DND-41 (cell line): ENCODE data around the gene PPP3CA.

Experiments used
- CTCF ChIP-seq: IDR thresholded peaks from 2 replicates; pipeline ENCODE4 v1.5.1; 2012; ENCODE audit warnings: borderline replicate concordance, low read length, moderate library complexity, mild to moderate bottlenecking; ENCODE audit not compliant: poor library complexity, severe bottlenecking; ENCODE audit errors: extremely low read depth
- EZH2 ChIP-seq: IDR thresholded peaks from 3 replicates; pipeline ENCODE4 v1.6.1; 2012; ENCODE audit warnings: borderline replicate concordance, low read depth, mild to moderate bottlenecking, moderate library complexity, low read length, inconsistent platforms; ENCODE audit not compliant: severe bottlenecking

- TF ChIP-seq CTCF (no peak), EZH2 (no peak)
Measured at GRCh38 chr4:101349801-101350064, 2.4 kb upstream of the PPP3CA start.
